ENCODE data around the gene CDC25B. TPM values are rescaled to one million over a fixed set of nuclear protein-coding genes. Genes with fewer than 3 reads are reported as not detected.
A peak's percentile ranks its signal among the peaks of the same experiment; 100 is the strongest.

The CDC25B gene
- total and polyA plus RNA-seq, 2 of the 13 experiments (the other 11 are each of a cell fraction or from before 2014, with no cell fraction given), result 14.5 to 19.4 TPM

- peak; percentile 66 for TF ChIP-seq ZEB1 (IDR thresholded peaks at IDR 0.05; ENCODE audit: insufficient replicate concordance, low read depth)
- no peak for TF ChIP-seq FLYWCH1 (CRISPR knock-in tag; IDR thresholded peaks at IDR 0.05)
- TF ChIP-seq TCF7L2 (IDR thresholded peaks at IDR 0.05; ENCODE audit: low read depth, low read length), result no peak
- 0 out of 2 replicates have a peak, but pooled peaks have one; percentile 29 for TF ChIP-seq POLR2AphosphoS5 (IDR thresholded peaks at IDR 0.05; ENCODE audit: low read depth, low read length)
- no peak for TF ChIP-seq MBNL3 (CRISPR knock-in tag; conservative IDR thresholded peaks at IDR 0.05)
- no peak for TF ChIP-seq SMAD9 (CRISPR knock-in tag; IDR thresholded peaks at IDR 0.05)
- no peak for TF ChIP-seq TBP (CRISPR knock-in tag; IDR thresholded peaks at IDR 0.05)
- no peak for TF ChIP-seq ZNF367 (CRISPR knock-in tag; IDR thresholded peaks at IDR 0.05; ENCODE audit: borderline replicate concordance)
- TF ChIP-seq ZNF589 (CRISPR knock-in tag; conservative IDR thresholded peaks at IDR 0.05), result no peak
- no peak for TF ChIP-seq ZBTB20 (CRISPR knock-in tag; IDR thresholded peaks at IDR 0.05; ENCODE audit: borderline replicate concordance, low read depth)
- TF ChIP-seq ZSCAN9 (CRISPR knock-in tag; IDR thresholded peaks at IDR 0.05; ENCODE audit: borderline replicate concordance), result 0 out of 2 replicates have a peak, but pooled peaks have one; percentile 17
- no peak for TF ChIP-seq PCBP1 (IDR thresholded peaks at IDR 0.05; ENCODE audit: borderline replicate concordance, low read depth, low read length)
- TF ChIP-seq MXI1 (IDR thresholded peaks at IDR 0.05; ENCODE audit: borderline replicate concordance, low read depth, low read length), result no peak; the same call in 2 of the 3 replicates
- peak; percentile 72 for TF ChIP-seq ZNF777 (CRISPR knock-in tag; IDR thresholded peaks at IDR 0.05)
- TF ChIP-seq ZNF839 (CRISPR knock-in tag; IDR thresholded peaks at IDR 0.05; ENCODE audit: borderline replicate concordance), result no peak
- TF ChIP-seq SIX1 (CRISPR knock-in tag; IDR thresholded peaks at IDR 0.05; ENCODE audit: borderline replicate concordance), result no peak
- no peak for TF ChIP-seq GLMP (CRISPR knock-in tag; IDR thresholded peaks at IDR 0.05; ENCODE audit: borderline replicate concordance)
- peak; percentile 39 for TF ChIP-seq ZNF687 (CRISPR knock-in tag; IDR thresholded peaks at IDR 0.05)
- no peak for TF ChIP-seq ZNF33A (CRISPR knock-in tag; IDR thresholded peaks at IDR 0.05; ENCODE audit: borderline replicate concordance)
- TF ChIP-seq MLXIP (CRISPR knock-in tag; IDR thresholded peaks at IDR 0.05; ENCODE audit: borderline replicate concordance), result no peak
- no peak for TF ChIP-seq TCF7 (IDR thresholded peaks at IDR 0.05; ENCODE audit: low read depth)
- TF ChIP-seq MLX (CRISPR knock-in tag; IDR thresholded peaks at IDR 0.05), result no peak
Observed at GRCh38 chr20:3797592-3798372, 1.7 kb downstream of the CDC25B start (continued).

Data from HepG2 (cell line).